T-helper 22 cell (primary cell): Measurements from ENCODE around the gene BDH1.

Experiments used
- DNase-seq: peaks from one replicate; pipeline ENCODE4 v3.0.0-alpha.2; 2020; ENCODE audit warnings: low read depth

BDH1 gene

GRCh38 chr3:197547306-197548011, 8.3 kb downstream of the BDH1 start:
- DNase-seq: no peak

GRCh38 chr3:197546307-197547085, 9.3 kb downstream of the BDH1 start:
- no peak for DNase-seq

GRCh38 chr3:197545571-197545970, 10.2 kb downstream of the BDH1 start:
- DNase-seq: no peak

GRCh38 chr3:197545101-197545500, 10.7 kb downstream of the BDH1 start:
- DNase-seq: no peak

GRCh38 chr3:197542741-197543454, 12.9 kb downstream of the BDH1 start:
- no peak for DNase-seq

- no peak for DNase-seq
Measured at GRCh38 chr3:197541756-197542539, 13.8 kb downstream of the BDH1 start.

GRCh38 chr3:197540961-197541377, 14.8 kb downstream of the BDH1 start:
- no peak for DNase-seq

- DNase-seq: no peak
Measured at GRCh38 chr3:197539651-197540051, 16.1 kb downstream of the BDH1 start.

GRCh38 chr3:197533927-197534725, 21.6 kb downstream of the BDH1 start:
- DNase-seq: no peak

GRCh38 chr3:197533396-197533795, 22.4 kb downstream of the BDH1 start:
- no peak for DNase-seq

GRCh38 chr3:197532388-197532787, 23.4 kb downstream of the BDH1 start:
- DNase-seq: no peak

- DNase-seq: no peak
Measured at GRCh38 chr3:197528190-197528589, 27.6 kb downstream of the BDH1 start.

GRCh38 chr3:197527569-197527968, 28.2 kb downstream of the BDH1 start:
- no peak for DNase-seq

GRCh38 chr3:197525706-197526105, 30.1 kb downstream of the BDH1 start:
- DNase-seq: no peak

GRCh38 chr3:197524128-197524527, 31.6 kb downstream of the BDH1 start:
- DNase-seq: no peak

- no peak for DNase-seq
Measured at GRCh38 chr3:197523526-197523925, 32.2 kb downstream of the BDH1 start.

GRCh38 chr3:197522881-197523441, 32.8 kb downstream of the BDH1 start:
- no peak for DNase-seq

GRCh38 chr3:197522183-197522715, 33.5 kb downstream of the BDH1 start:
- DNase-seq: no peak

- DNase-seq: no peak
Measured at GRCh38 chr3:197521277-197522182, 34.2 kb downstream of the BDH1 start.
